Neural progenitor cell (in vitro differentiated cells): ENCODE measurements around the gene TMEM236. TPM values are rescaled to one million over a fixed set of nuclear protein-coding genes. Genes with fewer than 3 reads are reported as not detected.

ENCODE experiments used
- DNase-seq: peaks from one replicate; pipeline ENCODE4 v3.0.0-alpha.2; 2016; ENCODE audit warnings: low spot score
- H2AFZ ChIP-seq: fragments of 200-600 bp; sonication (generic); replicated peaks from 2 replicates; pipeline ENCODE4 v1.6.1; 2016; ENCODE audit warnings: antibody characterized with exemption
- H3F3A ChIP-seq: fragments of 200-600 bp; sonication (generic); 2 replicates; pipeline ENCODE4 v1.6.1; 2016; ENCODE audit warnings: antibody characterized with exemption, low read depth
- H3K27ac ChIP-seq: fragments of 200-600 bp; sonication (generic); 2 replicates; pipeline ENCODE4 v1.5.1; 2016; ENCODE audit warnings: mild to moderate bottlenecking
- H3K27me3 ChIP-seq: fragments of 200-600 bp; sonication (generic); 2 replicates; pipeline ENCODE4 v1.6.1; 2016; ENCODE audit warnings: mild to moderate bottlenecking, moderate library complexity
- H3K36me3 ChIP-seq: fragments of 200-600 bp; sonication (generic); 2 replicates; pipeline ENCODE4 v1.5.1; 2016
- H3K4me1 ChIP-seq: fragments of 200-600 bp; sonication (generic); 2 replicates; pipeline ENCODE4 v1.6.1; 2016; ENCODE audit warnings: mixed run types
- H3K4me2 ChIP-seq: fragments of 200-600 bp; sonication (generic); 2 replicates; pipeline ENCODE4 v1.6.1; 2016
- H3K4me3 ChIP-seq: fragments of 200-600 bp; sonication (generic); 2 replicates; pipeline ENCODE4 v1.5.1; 2016
- H3K79me2 ChIP-seq: fragments of 200-600 bp; sonication (generic); 2 replicates; pipeline ENCODE4 v1.6.1; 2016; ENCODE audit warnings: low read depth
- H3K9ac ChIP-seq: fragments of 200-600 bp; sonication (generic); 2 replicates; pipeline ENCODE4 v1.6.1; 2016
- H3K9me3 ChIP-seq: fragments of 200-600 bp; sonication (generic); 2 replicates; pipeline ENCODE4 v1.5.1; 2016; ENCODE audit warnings: low read depth
- H4K20me1 ChIP-seq: fragments of 200-600 bp; sonication (generic); 2 replicates; pipeline ENCODE4 v1.6.1; 2016; ENCODE audit warnings: low read depth
- H3K27ac Mint-ChIP-seq: 3 replicates; pipeline ENCODE4 v1.8.0; 2021; ENCODE audit warnings: mixed read lengths
- H3K27me3 Mint-ChIP-seq: 2 replicates; pipeline ENCODE4 v1.8.0; 2022; ENCODE audit warnings: low read depth, mild to moderate bottlenecking, inconsistent platforms, moderate library complexity, mixed read lengths; ENCODE audit not compliant: insufficient read depth
- H3K36me3 Mint-ChIP-seq: 3 replicates; pipeline ENCODE4 v1.8.0; 2021; ENCODE audit warnings: mixed read lengths
- H3K4me1 Mint-ChIP-seq: 3 replicates; pipeline ENCODE4 v1.8.0; 2021; ENCODE audit warnings: mixed read lengths
- H3K4me3 Mint-ChIP-seq: 3 replicates; pipeline ENCODE4 v1.8.0; 2021; ENCODE audit warnings: mild to moderate bottlenecking, moderate library complexity, mixed read lengths
- H3K9me3 Mint-ChIP-seq: 3 replicates; pipeline ENCODE4 v1.8.0; 2020; ENCODE audit warnings: mixed read lengths
- EZH2 ChIP-seq: fragments of 200-600 bp; sonication (generic); IDR thresholded peaks from 2 replicates; pipeline ENCODE4 v1.6.1; 2017; ENCODE audit warnings: antibody characterized with exemption, mild to moderate bottlenecking, moderate library complexity
- EZH2phosphoT487 ChIP-seq: fragments of 200-600 bp; sonication (generic); IDR thresholded peaks from 2 replicates; pipeline ENCODE4 v1.6.1; 2017; ENCODE audit warnings: antibody characterized with exemption
- total RNA-seq: library from RNA; depleted of rRNA; stranded (reverse); fragments of >200 nt; gene quantifications from 2 replicates; pipeline ENCODE4 v1.2.3, GENCODE V29; 2015; ENCODE audit warnings: low replicate concordance
- TF ChIP-seq, protein P1 (sequence below): fragments of 200-600 bp; sonication (generic); IDR thresholded peaks from 2 replicates; pipeline ENCODE4 v1.5.1; 2017; ENCODE audit warnings: antibody characterized with exemption, mild to moderate bottlenecking

The TMEM236 gene
- total RNA-seq, 1 donor from 2014 or later, result not detected

DNA sequence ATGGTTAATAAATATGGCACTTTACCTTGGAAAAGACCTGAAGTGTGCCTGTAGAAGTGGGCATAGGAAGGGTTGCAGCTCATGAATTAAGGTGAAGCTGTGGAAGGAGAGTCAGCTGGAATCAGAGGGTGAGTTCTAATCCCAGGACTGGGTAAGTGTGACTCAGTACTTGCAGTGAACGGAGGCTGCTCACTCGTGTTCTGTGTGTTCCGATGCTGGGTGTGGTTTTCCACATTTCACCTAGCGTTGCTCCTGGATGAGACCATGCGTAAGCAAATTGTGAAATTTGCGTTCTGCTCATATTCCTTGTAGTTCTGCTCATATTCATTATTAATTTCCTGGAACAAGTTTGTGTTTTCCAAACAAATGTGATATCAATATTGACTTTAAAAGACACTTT is 22.4 kb upstream of the TMEM236 start:
- no peaks in the 10 kb centered on the region for H3F3A ChIP-seq
- no peaks in the 10 kb centered on the region for H4K20me1 ChIP-seq
- no peak overlapping the region for H3K9ac ChIP-seq
- Mint-ChIP-seq H3K27me3 (no peaks in the 10 kb centered on the region), H3K36me3 (no peaks in the 10 kb centered on the region), H3K4me1 (no peaks in the 10 kb centered on the region), H3K4me3 (no peak overlapping the region), H3K9me3 (no peaks in the 10 kb centered on the region), H3K27ac (no peak overlapping the region)
- H3K4me3 ChIP-seq, result no peak overlapping the region
- H2AFZ ChIP-seq, result no peak overlapping the region
- H3K4me1 ChIP-seq, result no peaks in the 10 kb centered on the region
- H3K27ac ChIP-seq, result no peak overlapping the region
- no peak for DNase-seq
- no peaks in the 10 kb centered on the region for H3K9me3 ChIP-seq
- TF ChIP-seq, protein P1, sequence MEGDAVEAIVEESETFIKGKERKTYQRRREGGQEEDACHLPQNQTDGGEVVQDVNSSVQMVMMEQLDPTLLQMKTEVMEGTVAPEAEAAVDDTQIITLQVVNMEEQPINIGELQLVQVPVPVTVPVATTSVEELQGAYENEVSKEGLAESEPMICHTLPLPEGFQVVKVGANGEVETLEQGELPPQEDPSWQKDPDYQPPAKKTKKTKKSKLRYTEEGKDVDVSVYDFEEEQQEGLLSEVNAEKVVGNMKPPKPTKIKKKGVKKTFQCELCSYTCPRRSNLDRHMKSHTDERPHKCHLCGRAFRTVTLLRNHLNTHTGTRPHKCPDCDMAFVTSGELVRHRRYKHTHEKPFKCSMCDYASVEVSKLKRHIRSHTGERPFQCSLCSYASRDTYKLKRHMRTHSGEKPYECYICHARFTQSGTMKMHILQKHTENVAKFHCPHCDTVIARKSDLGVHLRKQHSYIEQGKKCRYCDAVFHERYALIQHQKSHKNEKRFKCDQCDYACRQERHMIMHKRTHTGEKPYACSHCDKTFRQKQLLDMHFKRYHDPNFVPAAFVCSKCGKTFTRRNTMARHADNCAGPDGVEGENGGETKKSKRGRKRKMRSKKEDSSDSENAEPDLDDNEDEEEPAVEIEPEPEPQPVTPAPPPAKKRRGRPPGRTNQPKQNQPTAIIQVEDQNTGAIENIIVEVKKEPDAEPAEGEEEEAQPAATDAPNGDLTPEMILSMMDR, result no peak
- TF ChIP-seq EZH2, result no peak
- no peak for TF ChIP-seq EZH2phosphoT487
- no peaks in the 10 kb centered on the region for H3K79me2 ChIP-seq
- no peaks in the 10 kb centered on the region for H3K27me3 ChIP-seq
- no peak overlapping the region for H3K4me2 ChIP-seq
- H3K36me3 ChIP-seq, result no peaks in the 10 kb centered on the region

DNA sequence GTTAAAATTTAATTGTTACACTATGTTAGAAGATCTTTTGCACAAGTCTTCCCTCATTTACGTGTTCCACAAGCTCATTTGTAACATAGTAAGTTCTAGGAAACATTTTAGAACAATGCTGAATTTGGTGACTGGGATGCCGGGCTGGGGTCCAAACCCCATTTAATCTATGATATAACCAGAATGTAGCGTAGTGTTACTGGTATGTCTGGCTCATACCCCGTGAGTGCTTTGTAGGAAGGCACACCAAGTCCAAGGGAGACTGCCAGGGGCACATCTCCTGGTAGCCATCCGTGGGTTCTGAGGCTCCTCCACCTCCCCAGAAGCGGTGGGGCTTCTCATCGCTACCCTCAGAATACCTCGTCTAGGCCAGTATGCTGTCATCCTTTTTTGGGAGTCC is 21.3 kb upstream of the TMEM236 start:
- no peaks in the 10 kb centered on the region for H3K79me2 ChIP-seq
- H3K4me2 ChIP-seq, result no peak overlapping the region
- H3K27ac Mint-ChIP-seq, result no peak overlapping the region
- no peak overlapping the region for H3K4me3 Mint-ChIP-seq
- H2AFZ ChIP-seq, result no peak overlapping the region
- DNase-seq, result no peak
- H3K4me1 Mint-ChIP-seq, result no peaks in the 10 kb centered on the region
- no peaks in the 10 kb centered on the region for H3F3A ChIP-seq
- H3K9me3 ChIP-seq, result no peaks in the 10 kb centered on the region
- H3K27ac ChIP-seq, result no peak overlapping the region
- H3K36me3 ChIP-seq, result no peaks in the 10 kb centered on the region
- TF ChIP-seq EZH2, result no peak
- TF ChIP-seq EZH2phosphoT487, result no peak
- TF ChIP-seq, protein P1, result no peak
- H3K4me1 ChIP-seq, result no peaks in the 10 kb centered on the region
- H3K27me3 Mint-ChIP-seq, result no peaks in the 10 kb centered on the region
- no peaks in the 10 kb centered on the region for H4K20me1 ChIP-seq
- H3K36me3 Mint-ChIP-seq, result no peaks in the 10 kb centered on the region
- H3K9ac ChIP-seq, result no peak overlapping the region
- no peaks in the 10 kb centered on the region for H3K9me3 Mint-ChIP-seq
- no peak overlapping the region for H3K4me3 ChIP-seq
- H3K27me3 ChIP-seq, result no peaks in the 10 kb centered on the region

- H2AFZ ChIP-seq, result no peak overlapping the region
- H3K79me2 ChIP-seq, result no peaks in the 10 kb centered on the region
- DNase-seq, result no peak
- no peaks in the 10 kb centered on the region for H3K27me3 Mint-ChIP-seq
- no peaks in the 10 kb centered on the region for H3K36me3 Mint-ChIP-seq
- H3K27ac Mint-ChIP-seq, result peak overlapping the region; percentile 74
- no peak overlapping the region for H3K27ac ChIP-seq
- TF ChIP-seq, protein P1, result no peak
- no peak for TF ChIP-seq EZH2
- no peak for TF ChIP-seq EZH2phosphoT487
- no peak overlapping the region for H3K4me3 ChIP-seq
- no peaks in the 10 kb centered on the region for H3K9me3 Mint-ChIP-seq
- no peak overlapping the region for H3K4me2 ChIP-seq
- H3K9me3 ChIP-seq, result no peaks in the 10 kb centered on the region
- H4K20me1 ChIP-seq, result no peaks in the 10 kb centered on the region
- no peaks in the 10 kb centered on the region for H3F3A ChIP-seq
- no peak overlapping the region for H3K4me3 Mint-ChIP-seq
- no peaks in the 10 kb centered on the region for H3K27me3 ChIP-seq
- H3K4me1 Mint-ChIP-seq, result peaks cover 2% of the 10 kb centered on the region
- H3K9ac ChIP-seq, result no peak overlapping the region
- no peaks in the 10 kb centered on the region for H3K36me3 ChIP-seq
- no peaks in the 10 kb centered on the region for H3K4me1 ChIP-seq
Measured at GRCh38 chr10:17731331-17732020, 20.5 kb upstream of the TMEM236 start.
